Bronchial epithelial cell (primary cell): Measurements from ENCODE around the gene SEMA4A. TPM values are rescaled to one million over a fixed set of nuclear protein-coding genes. Genes with fewer than 3 reads are reported as not detected.

ENCODE experiments used
- DNase-seq: peaks from one replicate; pipeline ENCODE4 v3.0.0-alpha.2; 2010; ENCODE audit warnings: low read depth
- FAIRE-seq: peaks from 2 replicates; lab custom pipeline; 2011; peaks lifted over from hg19 to GRCh38; lab: Jason Lieb, UNC
- H3K27me3 ChIP-seq: 2 replicates; pipeline ENCODE4 v1.5.1; 2011; ENCODE audit warnings: low read length; ENCODE audit not compliant: control insufficient read depth, insufficient read depth
- H3K36me3 ChIP-seq: 2 replicates; pipeline ENCODE4 v1.5.1; 2011; ENCODE audit warnings: low read length; ENCODE audit not compliant: control insufficient read depth, insufficient read depth
- H3K4me3 ChIP-seq: 2 replicates; pipeline ENCODE4 v1.5.1; 2011; ENCODE audit warnings: mild to moderate bottlenecking, low read depth, low read length, control low read depth
- total RNA-seq: library from RNA; depleted of rRNA; stranded (reverse); fragments of >200 nt; gene quantifications from 2 replicates; pipeline ENCODE4 v1.2.1, GENCODE V29; 2014
- TF ChIP-seq, protein P1 (sequence below): IDR thresholded peaks from 2 replicates; pipeline ENCODE4 v1.5.1; 2011; ENCODE audit warnings: mild to moderate bottlenecking, moderate library complexity, low read length, control low read depth, inconsistent platforms; ENCODE audit not compliant: insufficient read depth, severe bottlenecking

The SEMA4A gene
- total RNA-seq, 1 donor from 2014 or later, result 1.8 TPM

DNA sequence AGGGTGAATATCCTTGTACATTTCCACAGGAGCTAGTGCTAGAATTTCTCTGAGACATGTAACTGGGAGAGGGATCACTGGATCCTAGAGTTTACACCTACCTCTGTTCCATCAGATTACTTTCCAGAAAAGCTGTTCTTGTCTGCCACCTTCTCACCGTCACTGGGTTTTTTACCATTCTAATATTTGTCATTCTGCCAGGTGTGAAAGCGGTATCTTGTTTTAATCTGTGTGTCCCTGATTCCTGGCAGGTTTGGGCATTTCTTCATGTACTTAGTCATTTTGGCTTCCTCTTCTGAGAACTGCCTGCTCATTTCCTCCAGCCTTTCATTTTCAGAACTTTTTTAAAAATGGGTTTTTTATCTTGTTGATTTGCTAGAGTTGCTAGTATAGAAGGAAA, 64.5 kb downstream of the SEMA4A start:
- Histone ChIP-seq H3K36me3 (peaks cover 4% of the 10 kb centered on the region), H3K27me3 (no peaks in the 10 kb centered on the region), H3K4me3 (no peak overlapping the region)
- FAIRE-seq, result no peak
- TF ChIP-seq, protein P1, sequence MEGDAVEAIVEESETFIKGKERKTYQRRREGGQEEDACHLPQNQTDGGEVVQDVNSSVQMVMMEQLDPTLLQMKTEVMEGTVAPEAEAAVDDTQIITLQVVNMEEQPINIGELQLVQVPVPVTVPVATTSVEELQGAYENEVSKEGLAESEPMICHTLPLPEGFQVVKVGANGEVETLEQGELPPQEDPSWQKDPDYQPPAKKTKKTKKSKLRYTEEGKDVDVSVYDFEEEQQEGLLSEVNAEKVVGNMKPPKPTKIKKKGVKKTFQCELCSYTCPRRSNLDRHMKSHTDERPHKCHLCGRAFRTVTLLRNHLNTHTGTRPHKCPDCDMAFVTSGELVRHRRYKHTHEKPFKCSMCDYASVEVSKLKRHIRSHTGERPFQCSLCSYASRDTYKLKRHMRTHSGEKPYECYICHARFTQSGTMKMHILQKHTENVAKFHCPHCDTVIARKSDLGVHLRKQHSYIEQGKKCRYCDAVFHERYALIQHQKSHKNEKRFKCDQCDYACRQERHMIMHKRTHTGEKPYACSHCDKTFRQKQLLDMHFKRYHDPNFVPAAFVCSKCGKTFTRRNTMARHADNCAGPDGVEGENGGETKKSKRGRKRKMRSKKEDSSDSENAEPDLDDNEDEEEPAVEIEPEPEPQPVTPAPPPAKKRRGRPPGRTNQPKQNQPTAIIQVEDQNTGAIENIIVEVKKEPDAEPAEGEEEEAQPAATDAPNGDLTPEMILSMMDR, result no peak
- peak; percentile 76 for DNase-seq

DNA sequence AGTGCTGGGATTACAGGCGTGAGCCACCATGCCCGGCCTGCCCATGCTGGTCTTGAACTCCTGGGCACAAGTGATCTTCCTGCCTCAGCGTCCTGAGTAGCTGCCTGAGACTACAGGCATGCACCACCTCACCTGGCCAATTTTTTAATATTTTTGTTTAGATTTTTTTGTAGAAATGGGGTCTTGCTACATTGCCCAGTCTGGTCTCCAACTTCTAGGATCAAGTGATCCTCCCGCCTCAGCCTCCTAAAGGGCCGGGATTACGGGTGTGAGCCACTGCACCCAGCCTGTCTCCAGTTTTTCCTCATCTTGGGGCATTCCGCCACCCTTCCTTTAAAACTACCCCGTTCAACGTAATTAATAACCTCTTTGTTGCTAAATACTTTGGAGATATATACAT, 66.8 kb downstream of the SEMA4A start:
- TF ChIP-seq, protein P1, result no peak
- Histone ChIP-seq H3K36me3 (peaks cover 4% of the 10 kb centered on the region), H3K27me3 (no peaks in the 10 kb centered on the region), H3K4me3 (no peak overlapping the region)
- DNase-seq, result no peak
- FAIRE-seq, result no peak

DNA sequence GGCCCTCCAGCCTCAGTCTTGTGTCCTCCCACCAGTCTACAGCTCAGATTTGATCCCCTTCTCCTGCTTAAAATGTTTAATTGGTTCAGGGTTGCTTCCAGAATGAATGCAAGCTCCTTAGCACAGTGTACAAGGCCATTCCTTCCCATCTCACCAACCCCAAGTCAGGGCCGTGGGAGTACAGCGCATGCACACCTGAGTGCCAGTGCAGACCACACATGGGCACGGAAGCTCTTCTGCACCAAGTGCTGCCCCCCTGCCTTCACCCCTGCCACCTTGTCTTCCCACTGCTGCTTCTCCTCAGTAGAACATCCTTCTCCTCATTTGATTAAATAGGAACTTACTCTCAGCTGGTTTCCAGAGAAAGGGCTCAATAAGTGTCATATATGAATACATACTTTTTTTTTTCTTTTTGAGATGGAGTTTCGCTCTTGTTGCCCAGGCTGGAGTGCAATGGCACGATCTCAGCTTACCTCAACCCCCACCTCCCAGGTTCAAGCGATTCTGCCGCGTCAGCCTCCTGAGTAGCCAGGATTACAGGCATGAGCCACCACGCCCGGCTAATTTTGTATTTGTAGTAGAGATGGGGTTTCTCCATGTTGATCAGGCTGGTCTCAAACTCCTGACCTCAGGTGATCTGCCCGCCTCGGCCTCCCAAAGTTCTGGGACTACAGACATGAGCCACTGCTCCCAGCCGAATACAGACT, 68.8 kb downstream of the SEMA4A start:
- H3K36me3 ChIP-seq, result peaks cover 6% of the 10 kb centered on the region
- FAIRE-seq, result no peak

DNA sequence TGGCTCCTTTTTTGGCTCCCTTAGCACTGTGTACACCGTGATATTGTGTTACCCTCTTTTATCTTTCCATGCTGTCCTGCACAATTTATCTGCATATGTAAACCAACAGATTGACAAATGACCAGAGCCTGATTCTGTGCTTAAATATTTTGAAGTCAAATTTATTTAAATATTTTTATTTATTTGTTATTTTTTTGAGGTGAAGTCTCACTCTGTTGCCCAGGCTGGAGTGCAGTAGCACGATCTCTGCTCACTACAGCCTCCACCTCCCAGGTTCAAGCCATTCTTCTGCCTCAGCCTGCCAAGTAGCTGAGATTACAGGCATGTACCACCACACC, 72.3 kb downstream of the SEMA4A start:
- H3K4me3 ChIP-seq, result no peak overlapping the region
- H3K36me3 ChIP-seq, result peaks cover 9% of the 10 kb centered on the region
- FAIRE-seq (no peak), DNase-seq (no peak)
- H3K27me3 ChIP-seq, result no peaks in the 10 kb centered on the region
- TF ChIP-seq, protein P1, result no peak

More for the DNA sequence above, 68.8 kb downstream of the SEMA4A start:
- no peaks in the 10 kb centered on the region for H3K27me3 ChIP-seq
- H3K4me3 ChIP-seq, result no peak overlapping the region
- TF ChIP-seq, protein P1, result no peak
- no peak for DNase-seq

DNA sequence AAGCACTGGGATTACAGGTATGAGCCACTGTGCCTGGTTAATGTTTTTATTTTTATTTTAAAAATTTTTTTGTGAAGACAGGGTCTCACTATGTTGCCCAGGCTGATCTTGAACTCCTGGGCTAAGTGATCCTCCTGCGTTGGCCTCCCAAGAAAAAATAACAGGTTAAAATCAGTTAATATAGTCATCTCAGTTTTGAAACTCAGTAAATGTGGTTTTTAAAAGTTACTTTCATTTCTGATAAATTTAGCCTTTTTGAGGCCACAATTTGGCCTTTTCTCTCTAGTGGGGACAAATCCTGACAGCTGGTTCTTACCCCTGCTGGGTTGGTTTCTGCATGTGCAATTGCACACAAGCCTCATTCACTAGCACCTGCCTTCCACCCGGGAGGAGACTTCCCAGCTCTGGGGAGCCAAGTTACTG, 72.7 kb downstream of the SEMA4A start:
- DNase-seq, result no peak
- Histone ChIP-seq H3K4me3 (no peak overlapping the region), H3K27me3 (no peaks in the 10 kb centered on the region), H3K36me3 (peaks cover 8% of the 10 kb centered on the region)
- TF ChIP-seq, protein P1, result no peak
- no peak for FAIRE-seq

DNA sequence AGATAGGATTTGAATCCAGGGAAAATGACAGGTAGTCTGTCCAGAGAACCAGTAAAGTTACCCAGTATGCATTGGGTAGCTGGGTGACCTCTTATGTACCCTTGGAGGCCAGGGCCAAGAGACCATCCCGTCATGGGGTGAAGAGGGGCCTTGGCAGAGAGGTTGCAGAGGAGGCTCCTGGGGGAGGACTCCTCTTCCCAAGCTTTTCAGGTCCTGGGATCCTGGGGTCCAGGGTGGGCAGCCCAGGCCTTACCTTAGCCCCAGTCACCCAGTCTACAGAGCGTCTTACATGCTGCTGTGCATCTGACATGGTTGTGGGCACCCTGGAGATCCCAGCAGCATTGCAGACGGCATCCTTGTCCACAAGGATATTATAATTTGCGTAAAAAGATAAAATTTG, 73.4 kb downstream of the SEMA4A start:
- TF ChIP-seq, protein P1, result no peak
- Histone ChIP-seq H3K4me3 (no peak overlapping the region), H3K36me3 (peaks cover 7% of the 10 kb centered on the region), H3K27me3 (no peaks in the 10 kb centered on the region)
- DNase-seq, result no peak
- no peak for FAIRE-seq
